Transverse colon (tissue), 3 donors: ENCODE data around the gene SMDT1.
"Not testable (repeated sequence)": the region's sequence is repeated elsewhere in the genome, so short reads cannot be mapped to it uniquely, and the experiment has no call there.

Experiments
- EP300 ChIP-seq: sonication (generic); formaldehyde crosslinking; IDR thresholded peaks from one replicate; pipeline ENCODE4 v1.6.1; 2017; ENCODE audit warnings: antibody characterized with exemption, low read depth
- POLR2A ChIP-seq: fragments of 450-650 bp; IDR thresholded peaks from one replicate; pipeline ENCODE4 v1.6.1; 2016; ENCODE audit warnings: antibody characterized with exemption, mild to moderate bottlenecking, moderate library complexity
- TF ChIP-seq, protein P1 (sequence below), 5 experiments: fragments of 200-600 bp in 3 of 5; fragments of 450-650 bp in 2 of 5; sonication (generic) in 3 of 5; IDR thresholded peaks; 1 replicate in 2 of 5; 2 replicates in 3 of 5; pipeline ENCODE4 v1.5.1; 2016 to 2017; ENCODE audit warnings: antibody characterized with exemption in 5 of 5, inconsistent platforms in 3 of 5, mild to moderate bottlenecking in 2 of 5, moderate library complexity in 1 of 5

DNA sequence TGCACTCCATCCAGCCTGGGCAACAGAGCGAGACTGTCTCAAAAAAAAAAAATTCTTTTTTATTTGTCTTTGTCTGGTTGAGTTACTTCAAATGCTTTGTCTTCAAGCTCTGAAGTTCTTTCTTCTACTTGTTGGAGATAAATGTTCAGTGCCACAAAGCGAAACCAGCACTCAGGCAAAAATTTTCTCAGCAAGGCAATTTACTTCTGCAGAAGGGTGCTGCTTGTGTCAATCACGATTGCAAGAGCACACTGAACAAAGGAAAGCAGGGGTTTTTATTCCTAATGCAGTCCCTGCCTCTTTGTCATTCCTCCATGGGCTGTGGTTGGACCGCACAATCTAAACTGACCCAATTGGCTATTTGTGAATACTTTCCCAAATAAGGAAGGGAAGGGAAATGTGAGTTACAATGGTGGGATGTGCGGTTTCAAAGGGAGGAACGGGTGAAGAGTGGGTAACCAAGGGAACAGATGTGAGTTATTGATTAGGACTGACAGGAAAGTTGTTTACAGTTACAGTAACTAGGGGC is 24.9 kb downstream of the SMDT1 start:
- not testable (repeated sequence) for TF ChIP-seq EP300, POLR2A
- TF ChIP-seq, protein P1, sequence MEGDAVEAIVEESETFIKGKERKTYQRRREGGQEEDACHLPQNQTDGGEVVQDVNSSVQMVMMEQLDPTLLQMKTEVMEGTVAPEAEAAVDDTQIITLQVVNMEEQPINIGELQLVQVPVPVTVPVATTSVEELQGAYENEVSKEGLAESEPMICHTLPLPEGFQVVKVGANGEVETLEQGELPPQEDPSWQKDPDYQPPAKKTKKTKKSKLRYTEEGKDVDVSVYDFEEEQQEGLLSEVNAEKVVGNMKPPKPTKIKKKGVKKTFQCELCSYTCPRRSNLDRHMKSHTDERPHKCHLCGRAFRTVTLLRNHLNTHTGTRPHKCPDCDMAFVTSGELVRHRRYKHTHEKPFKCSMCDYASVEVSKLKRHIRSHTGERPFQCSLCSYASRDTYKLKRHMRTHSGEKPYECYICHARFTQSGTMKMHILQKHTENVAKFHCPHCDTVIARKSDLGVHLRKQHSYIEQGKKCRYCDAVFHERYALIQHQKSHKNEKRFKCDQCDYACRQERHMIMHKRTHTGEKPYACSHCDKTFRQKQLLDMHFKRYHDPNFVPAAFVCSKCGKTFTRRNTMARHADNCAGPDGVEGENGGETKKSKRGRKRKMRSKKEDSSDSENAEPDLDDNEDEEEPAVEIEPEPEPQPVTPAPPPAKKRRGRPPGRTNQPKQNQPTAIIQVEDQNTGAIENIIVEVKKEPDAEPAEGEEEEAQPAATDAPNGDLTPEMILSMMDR (IDR thresholded peaks at IDR 0.05), result not testable (repeated sequence)
